ENCODE measurements around the gene PSPH.
"Not testable (repeated sequence)": the region's sequence is repeated elsewhere in the genome, so short reads cannot be mapped to it uniquely, and the experiment has no call there.

PSPH gene

GRCh38 chr7:56062382-56062781 lies 11.1 kb upstream of the PSPH start:
- DNase-seq: peak; percentile 41

DNA sequence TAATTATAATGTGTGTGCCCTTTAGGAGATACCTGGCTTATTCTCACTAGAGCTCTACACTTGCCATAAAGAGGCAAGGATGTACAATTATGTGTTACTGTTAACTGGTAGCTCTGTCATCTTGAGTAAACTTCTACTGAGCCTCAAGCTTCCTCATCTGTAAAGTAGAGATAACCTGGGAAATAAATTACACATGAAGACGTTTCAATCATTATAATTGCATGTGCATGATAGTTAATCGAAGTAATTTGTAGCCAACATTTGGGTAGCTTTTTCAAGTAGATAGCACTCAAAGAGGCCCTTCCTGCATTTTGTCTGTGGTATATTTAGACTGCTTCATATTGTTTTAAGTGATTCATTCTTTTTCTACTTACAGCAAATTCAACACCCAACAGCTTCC lies 2.7 kb upstream of the PSPH start:
- no peak for DNase-seq

DNA sequence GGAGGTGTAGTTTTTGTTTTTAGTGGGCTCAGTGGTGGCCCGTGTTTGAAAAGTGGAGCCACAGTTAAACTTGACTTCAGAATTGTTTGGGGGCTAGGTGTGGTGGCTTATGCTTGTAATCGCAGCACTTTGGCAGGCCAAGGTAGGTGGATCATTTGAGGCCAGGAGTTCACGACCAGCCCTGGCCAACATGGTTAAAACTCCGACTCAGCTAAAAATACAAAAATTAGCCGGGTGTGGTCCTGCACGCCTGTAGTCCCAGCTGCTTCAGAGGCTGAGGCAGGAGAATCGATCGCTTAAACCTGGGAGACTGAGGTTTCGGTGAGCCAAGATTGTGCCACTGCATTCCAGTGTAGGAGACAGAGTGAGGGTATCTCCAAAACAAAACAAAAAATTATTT lies 2.1 kb upstream of the PSPH start:
- DNase-seq: no peak

- no peak for DNase-seq
These were observed 248 bp downstream of the PSPH start for GRCh38 chr7:56051053-56051338.

DNA sequence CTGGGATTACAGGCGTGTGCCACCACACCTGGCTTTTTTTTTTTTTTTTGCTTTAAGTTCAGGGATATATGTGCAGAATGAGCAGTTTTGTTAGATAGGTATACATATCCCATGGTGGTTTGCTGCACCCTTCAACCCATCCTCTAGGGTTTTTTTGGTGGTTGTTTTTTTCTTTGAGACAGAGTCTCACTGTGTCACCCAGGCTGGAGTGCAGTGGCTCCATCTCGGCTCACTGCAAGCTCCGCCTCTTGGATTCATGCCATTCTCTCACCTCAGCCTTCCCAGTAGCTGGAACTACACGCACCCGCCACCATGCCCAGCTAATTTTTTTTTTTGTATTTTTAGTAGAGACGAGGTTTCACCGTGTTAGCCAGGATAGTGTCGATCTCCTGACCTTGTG lies 2.5 kb downstream of the PSPH start:
- peak; percentile 82 for DNase-seq

GRCh38 chr7:56048245-56048644 lies 3.0 kb downstream of the PSPH start:
- DNase-seq: no peak

GRCh38 chr7:56047446-56048116 lies 3.7 kb downstream of the PSPH start:
- DNase-seq: not testable (repeated sequence)

GRCh38 chr7:56046721-56047445 lies 4.4 kb downstream of the PSPH start:
- no peak for DNase-seq

- not testable (repeated sequence) for DNase-seq
These were observed 5.5 kb downstream of the PSPH start for GRCh38 chr7:56045758-56046157.

DNA sequence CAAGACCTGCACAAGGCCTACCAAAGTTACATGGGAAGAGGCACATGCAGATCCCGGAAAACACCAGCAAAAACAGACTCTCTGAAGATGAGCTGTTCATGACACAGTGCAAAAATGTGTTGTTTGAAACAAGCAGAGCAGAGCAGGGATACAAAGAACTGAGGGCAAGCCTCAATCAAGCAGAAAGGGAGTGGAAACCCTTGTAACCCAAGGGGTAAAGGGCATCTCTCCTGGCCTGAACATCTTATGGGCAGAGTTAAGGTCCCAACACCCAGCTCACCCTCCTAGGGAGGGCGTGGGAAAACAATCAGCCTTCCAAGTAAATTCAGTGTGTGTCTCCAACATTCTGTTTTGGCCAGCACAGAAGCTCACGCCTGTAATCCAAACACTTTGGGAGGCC lies 10.5 kb downstream of the PSPH start:
- DNase-seq: no peak

GRCh38 chr7:56033671-56034432 lies 17.4 kb downstream of the PSPH start:
- DNase-seq: peak; percentile 95

- not testable (repeated sequence) for DNase-seq
These were observed 18.7 kb downstream of the PSPH start for GRCh38 chr7:56032578-56032977.

GRCh38 chr7:56031556-56031955 lies 19.7 kb downstream of the PSPH start:
- not testable (repeated sequence) for DNase-seq

DNA sequence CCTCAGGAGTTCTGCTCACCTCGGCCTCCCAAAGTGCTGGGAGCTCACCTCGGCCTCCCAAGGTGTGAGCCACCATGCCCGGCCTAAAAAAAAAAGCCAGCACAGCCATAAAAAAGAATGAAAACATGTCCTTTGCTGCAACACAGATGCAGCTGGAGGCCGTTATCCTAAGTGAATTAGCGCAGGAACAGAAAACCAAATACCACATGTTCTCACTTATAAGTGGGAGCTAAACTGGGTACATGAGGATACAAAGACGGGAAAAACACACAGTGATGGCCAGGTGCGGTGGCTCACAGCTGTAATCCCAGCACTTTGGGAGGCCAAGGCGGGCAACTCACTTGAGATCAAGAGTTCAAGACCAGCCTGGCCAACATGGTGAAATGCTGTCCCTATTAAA lies 20.9 kb downstream of the PSPH start:
- no peak for DNase-seq

DNA sequence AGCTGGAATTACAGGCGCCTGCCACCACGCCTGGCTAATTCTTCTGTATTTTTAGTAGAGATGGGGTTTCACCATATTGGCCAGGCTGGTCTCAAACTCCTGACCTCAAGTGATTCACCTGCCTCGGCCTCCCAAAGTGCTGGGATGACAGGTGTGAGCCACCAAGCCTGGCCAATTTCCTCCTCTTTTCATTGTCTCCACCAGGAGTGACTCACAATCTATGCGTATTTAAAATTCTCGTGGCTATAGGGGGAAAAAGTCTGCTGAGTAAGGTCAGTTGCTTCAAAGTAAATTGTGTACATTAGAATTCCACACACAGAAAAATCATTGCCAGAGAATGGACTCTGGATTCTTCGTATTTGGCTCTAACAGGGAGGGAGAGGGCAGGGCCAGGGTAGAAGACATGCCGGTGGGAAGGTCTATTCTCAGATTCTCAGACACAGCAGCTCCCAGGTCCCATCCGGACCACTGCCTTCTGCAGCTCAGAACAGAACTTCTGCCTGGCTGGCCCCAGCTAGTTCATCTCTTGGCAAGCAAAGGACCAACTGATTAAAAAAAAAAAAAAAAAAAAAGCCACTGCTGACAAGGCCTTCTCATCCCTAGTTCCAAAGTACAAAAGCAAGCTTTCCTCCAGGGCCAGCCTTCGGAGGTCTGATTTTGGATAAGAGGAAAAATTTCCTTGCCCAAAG lies 22.2 kb downstream of the PSPH start:
- DNase-seq: peak; percentile 27

- no peak for DNase-seq
These were observed 24.7 kb downstream of the PSPH start for GRCh38 chr7:56026538-56026937.

- no peak for DNase-seq
These were observed 27.7 kb downstream of the PSPH start for GRCh38 chr7:56023500-56023899.

DNA sequence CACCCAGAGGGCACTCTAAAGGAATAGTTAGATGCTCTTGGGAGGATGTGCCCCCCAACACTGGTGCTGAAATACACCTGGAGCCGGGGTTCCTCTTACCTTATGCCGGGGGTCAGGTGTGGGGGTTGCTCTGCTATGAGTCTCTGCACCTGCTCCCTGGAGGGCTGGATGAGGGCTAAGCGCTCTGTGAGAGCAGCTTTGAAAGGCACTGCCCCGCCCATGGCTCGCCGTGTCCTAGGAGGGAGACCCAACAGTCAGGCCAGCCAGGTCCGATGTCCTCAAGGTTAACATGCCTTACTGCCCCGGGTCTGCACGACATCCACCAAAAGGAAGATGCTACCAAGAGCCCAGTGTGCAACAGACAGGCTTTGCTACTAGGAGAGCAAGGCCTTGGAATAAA lies 31.7 kb downstream of the PSPH start:
- no peak for DNase-seq

DNA sequence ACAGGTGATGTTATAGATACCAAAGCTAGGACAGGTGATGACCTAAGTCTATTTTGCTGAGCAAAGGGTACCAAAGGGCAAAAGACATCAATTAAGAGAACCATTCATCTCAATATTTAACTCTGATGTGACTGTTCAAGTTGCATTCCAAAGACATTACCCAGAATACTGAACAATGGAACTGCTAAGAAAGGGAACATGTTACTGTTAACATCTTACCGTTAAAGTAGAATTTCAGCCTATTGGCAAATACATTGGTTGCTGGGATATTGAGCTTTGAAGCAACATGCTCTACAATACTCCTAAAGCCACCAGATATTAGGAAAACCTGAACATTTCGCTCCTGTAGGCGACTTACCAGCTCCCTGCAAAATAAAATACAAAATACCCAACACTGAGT lies 34.2 kb downstream of the PSPH start:
- not testable (repeated sequence) for DNase-seq

GRCh38 chr7:56009695-56010094 lies 41.5 kb downstream of the PSPH start:
- DNase-seq: no peak

DNA sequence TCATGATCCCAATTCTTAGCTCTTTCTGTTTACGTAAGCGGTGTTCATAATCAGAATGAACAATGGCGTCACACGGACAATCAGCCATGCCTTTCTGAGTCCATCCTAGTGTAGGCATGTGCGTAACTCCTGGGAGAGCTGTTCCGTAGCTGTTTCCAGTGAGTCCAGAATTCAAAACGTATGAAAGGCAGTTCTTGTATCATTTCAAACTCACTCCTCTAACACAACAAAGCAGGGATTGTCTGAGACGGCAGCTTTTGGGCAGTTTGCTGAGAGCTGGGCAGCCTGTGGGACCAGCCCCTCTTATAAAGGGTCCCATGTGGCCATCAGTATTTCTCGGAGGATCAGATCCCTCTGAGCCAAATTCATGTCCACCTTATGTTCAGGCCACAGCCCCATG lies 43.4 kb downstream of the PSPH start:
- DNase-seq: no peak

GRCh38 chr7:56007167-56007652 lies 44.0 kb downstream of the PSPH start:
- DNase-seq: peak; percentile 36

GRCh38 chr7:56003749-56004148 lies 47.5 kb downstream of the PSPH start:
- DNase-seq: no peak

Data from DMS53 (cell line).